Peyer's patch (tissue), 4 donors: Measurements from ENCODE around the gene C1GALT1C1. TPM values are rescaled to one million over a fixed set of nuclear protein-coding genes. Genes with fewer than 3 reads are reported as not detected.

Experiments
- DNase-seq, 3 donors: peaks; one replicate each; pipeline ENCODE4 v3.0.0-alpha.2; 2017 to 2019
- H3K27ac ChIP-seq, 4 donors: fragments of 200-600 bp; sonication (generic); one replicate each; pipeline ENCODE4 v1.5.1; 2016 to 2019
- H3K27me3 ChIP-seq, 2 donors: fragments of 200-600 bp; sonication (generic); one replicate each; pipeline ENCODE4 v1.5.1; 2019
- H3K36me3 ChIP-seq, 3 donors: fragments of 200-600 bp; sonication (generic); one replicate each; pipeline ENCODE4 v1.5.1; 2016 to 2019
- H3K4me1 ChIP-seq, 4 donors: fragments of 200-600 bp; sonication (generic); one replicate each; pipeline ENCODE4 v1.5.1; 2016 to 2019
- H3K4me3 ChIP-seq, 4 donors: fragments of 200-600 bp; sonication (generic); 1 replicate in 3 of 4; 2 replicates in 1 of 4; pipeline ENCODE4 v1.5.1; 2016 to 2019; ENCODE audit warnings: mild to moderate bottlenecking in 1 of 4
- H3K9me3 ChIP-seq, 4 donors: fragments of 200-600 bp; sonication (generic); one replicate each; pipeline ENCODE4 v1.5.1; 2016 to 2019; ENCODE audit warnings: mild to moderate bottlenecking in 1 of 4
- CTCF ChIP-seq, 6 experiments: fragments of 450-650 bp in 4 of 6; fragments of 200-600 bp in 2 of 6; sonication (generic) in 1 of 6; IDR thresholded peaks; one replicate each; pipeline ENCODE4 v1.5.1; 2017 to 2019; ENCODE audit warnings: antibody characterized with exemption in 6 of 6, mild to moderate bottlenecking in 3 of 6, moderate library complexity in 1 of 6
- POLR2A ChIP-seq, 2 donors: fragments of 450-650 bp; IDR thresholded peaks; one replicate each; pipeline ENCODE4 v1.5.1; 2017; ENCODE audit warnings: antibody characterized with exemption in 2 of 2, mild to moderate bottlenecking in 2 of 2, moderate library complexity in 2 of 2
- total RNA-seq, 4 donors: library from RNA; depleted of rRNA; stranded (reverse); fragments of >200 nt; gene quantifications; one replicate each; pipeline ENCODE4 v1.1.0, GENCODE V29; 2016

C1GALT1C1 gene
- total RNA-seq = 10 to 100 TPM in 3 of 4 donors, 1 to 10 TPM in 1; 9.9 to 31.7 (median 16.5) TPM

- no peaks in the 10 kb centered on the region for H3K36me3 ChIP-seq
- H3K4me1 ChIP-seq = no peaks in the 10 kb centered on the region
- peak within 1 kb of the TSS; percentile 90 to 95 (median 92) for H3K27ac ChIP-seq
- H3K9me3 ChIP-seq = no peaks in the 10 kb centered on the region
- peak within 1 kb of the TSS; percentile 48 to 77 (median 58) for H3K4me3 ChIP-seq
- TF ChIP-seq POLR2A (IDR thresholded peaks at IDR 0.05) (peak; percentile 58 to 60), CTCF (IDR thresholded peaks at IDR 0.05) (no peak)
- H3K27me3 ChIP-seq = no peaks in the 10 kb centered on the region
- peak; percentile 88 to 96 (median 92) for DNase-seq
Observed at GRCh38 chrX:120629667-120630537, at the start of gene C1GALT1C1. C1GALT1C1 (minus strand) TSS chrX:120630054; CDS start chrX:120627166, 2,888 bp downstream.

- Histone ChIP-seq H3K36me3 (no peaks in the 10 kb centered on the region), H3K4me1 (no peaks in the 10 kb centered on the region), H3K27ac (no peak overlapping the region), H3K4me3 (no peak overlapping the region), H3K27me3 (no peaks in the 10 kb centered on the region), H3K9me3 (no peaks in the 10 kb centered on the region)
- no peak for DNase-seq
- TF ChIP-seq CTCF (IDR thresholded peaks at IDR 0.05) = no peak
- TF ChIP-seq POLR2A (IDR thresholded peaks at IDR 0.05) = no peak
Observed at GRCh38 chrX:120677004-120677652, 47.3 kb upstream of the C1GALT1C1 start.

GRCh38 chrX:120672841-120673530 is 43.1 kb upstream of the C1GALT1C1 start:
- no peak overlapping the region for H3K27ac ChIP-seq
- no peaks in the 10 kb centered on the region for H3K4me1 ChIP-seq
- H3K27me3 ChIP-seq = no peaks in the 10 kb centered on the region
- no peak for DNase-seq
- no peaks in the 10 kb centered on the region for H3K36me3 ChIP-seq
- no peaks in the 10 kb centered on the region for H3K9me3 ChIP-seq
- TF ChIP-seq POLR2A (IDR thresholded peaks at IDR 0.05) (no peak), CTCF (IDR thresholded peaks at IDR 0.05) (no peak)
- H3K4me3 ChIP-seq = no peak overlapping the region

- Histone ChIP-seq H3K9me3 (no peaks in the 10 kb centered on the region), H3K4me3 (no peak overlapping the region), H3K36me3 (no peaks in the 10 kb centered on the region), H3K27ac (no peak overlapping the region), H3K4me1 (no peaks in the 10 kb centered on the region), H3K27me3 (no peaks in the 10 kb centered on the region)
- no peak for TF ChIP-seq CTCF (IDR thresholded peaks at IDR 0.05)
- no peak for TF ChIP-seq POLR2A (IDR thresholded peaks at IDR 0.05)
- DNase-seq = no peak
Observed at GRCh38 chrX:120672389-120672788, 42.5 kb upstream of the C1GALT1C1 start.

GRCh38 chrX:120671963-120672362 is 42.1 kb upstream of the C1GALT1C1 start:
- TF ChIP-seq POLR2A (IDR thresholded peaks at IDR 0.05) = no peak
- no peak for TF ChIP-seq CTCF (IDR thresholded peaks at IDR 0.05)
- H3K9me3 ChIP-seq = no peaks in the 10 kb centered on the region
- no peak for DNase-seq
- H3K4me3 ChIP-seq = no peak overlapping the region
- no peaks in the 10 kb centered on the region for H3K36me3 ChIP-seq
- H3K4me1 ChIP-seq = no peaks in the 10 kb centered on the region
- H3K27me3 ChIP-seq = no peaks in the 10 kb centered on the region
- no peak overlapping the region for H3K27ac ChIP-seq
